AG09319 (cell line): ENCODE results near the gene TNFRSF18.

Source experiments
- DNase-seq: peaks from one replicate; pipeline ENCODE4 v3.0.0-alpha.2; 2010; ENCODE audit warnings: low read depth; ENCODE audit errors: extremely low read depth
- CTCF ChIP-seq: IDR thresholded peaks from 2 replicates; pipeline ENCODE4 v1.5.1; 2011; ENCODE audit warnings: low read depth, mild to moderate bottlenecking, inconsistent platforms, low read length, moderate library complexity

The TNFRSF18 gene

GRCh38 chr1:1229770-1230169 lies 23.4 kb upstream of the TNFRSF18 start:
- DNase-seq: no peak
- TF ChIP-seq CTCF: no peak

- TF ChIP-seq CTCF: no peak
- DNase-seq: no peak
Measured at GRCh38 chr1:1228596-1229321, 22.4 kb upstream of the TNFRSF18 start.

GRCh38 chr1:1228187-1228586 lies 21.8 kb upstream of the TNFRSF18 start:
- no peak for TF ChIP-seq CTCF
- DNase-seq: no peak

- no peak for TF ChIP-seq CTCF
- no peak for DNase-seq
Measured at GRCh38 chr1:1227386-1227785, 21.0 kb upstream of the TNFRSF18 start.

- no peak for DNase-seq
- TF ChIP-seq CTCF: no peak
Measured at GRCh38 chr1:1226566-1227362, 20.4 kb upstream of the TNFRSF18 start.

GRCh38 chr1:1225913-1226312 lies 19.5 kb upstream of the TNFRSF18 start:
- DNase-seq: no peak
- no peak for TF ChIP-seq CTCF

- no peak for TF ChIP-seq CTCF
- DNase-seq: no peak
Measured at GRCh38 chr1:1225238-1225845, 18.9 kb upstream of the TNFRSF18 start.
